GM12891 (cell line): ENCODE measurements around the gene SPINK13.
"Not testable (repeated sequence)": the region's sequence is repeated elsewhere in the genome, so short reads cannot be mapped to it uniquely, and the experiment has no call there.

ENCODE experiments used
- DNase-seq: peaks from one replicate; pipeline ENCODE4 v3.0.0; 2011; ENCODE audit warnings: low spot score; ENCODE audit not compliant: insufficient read length
- FAIRE-seq: peaks from 2 replicates; lab custom pipeline; 2011; peaks lifted over from hg19 to GRCh38; lab: Jason Lieb, UNC
- PAX5 ChIP-seq: IDR thresholded peaks from 2 replicates; pipeline ENCODE4 v1.6.1; 2011; ENCODE audit warnings: low read length, moderate library complexity, mild to moderate bottlenecking; ENCODE audit not compliant: insufficient read depth, severe bottlenecking
- POLR2A ChIP-seq: IDR thresholded peaks from 2 replicates; pipeline ENCODE4 v1.6.1; 2011; ENCODE audit warnings: low read depth, low read length, control low read depth
- POLR2AphosphoS5 ChIP-seq: IDR thresholded peaks from 2 replicates; pipeline ENCODE4 v1.6.1; 2011; ENCODE audit warnings: low read depth, low read length, control low read depth
- POU2F2 ChIP-seq: IDR thresholded peaks from 2 replicates; pipeline ENCODE4 v1.6.1; 2011; ENCODE audit warnings: low read depth, mild to moderate bottlenecking, control low read depth, low read length, moderate library complexity
- SPI1 ChIP-seq: IDR thresholded peaks from 2 replicates; pipeline ENCODE4 v1.6.1; 2011; ENCODE audit warnings: low read depth, low read length, control low read depth
- TAF1 ChIP-seq: IDR thresholded peaks from 2 replicates; pipeline ENCODE4 v1.6.1; 2011; ENCODE audit warnings: low read depth, low read length, control low read depth

SPINK13 gene

GRCh38 chr5:148311484-148311883, 42.9 kb downstream of the SPINK13 start:
- no peak for FAIRE-seq
- no peak for DNase-seq
- TF ChIP-seq POLR2A (no peak), SPI1 (no peak), POU2F2 (no peak), TAF1 (no peak), POLR2AphosphoS5 (no peak)

- TF ChIP-seq PAX5 (no peak), POLR2A (no peak), SPI1 (no peak), POLR2AphosphoS5 (no peak), POU2F2 (no peak), TAF1 (no peak)
- FAIRE-seq (no peak), DNase-seq (no peak)
Measured at GRCh38 chr5:148312153-148312552, 43.6 kb downstream of the SPINK13 start, which contains the start of gene SPINK7. Gene SPINK7 (plus strand): TSS chr5:148312423. CDS start chr5:148312484, 61 bp downstream.

GRCh38 chr5:148314187-148314586, 45.6 kb downstream of the SPINK13 start:
- TF ChIP-seq POU2F2 (no peak), PAX5 (no peak), POLR2A (no peak), TAF1 (no peak), SPI1 (no peak), POLR2AphosphoS5 (no peak)
- no peak for DNase-seq
- no peak for FAIRE-seq

- FAIRE-seq = no peak
- TF ChIP-seq POLR2A (no peak), TAF1 (no peak), POLR2AphosphoS5 (no peak), PAX5 (no peak), SPI1 (no peak), POU2F2 (no peak)
- DNase-seq = no peak
Measured at GRCh38 chr5:148314731-148315130, 46.1 kb downstream of the SPINK13 start.

GRCh38 chr5:148320011-148320963, 51.7 kb downstream of the SPINK13 start:
- DNase-seq, FAIRE-seq: not testable (repeated sequence)

- TF ChIP-seq PAX5 (no peak), POLR2A (no peak), TAF1 (no peak), POU2F2 (no peak), POLR2AphosphoS5 (no peak), SPI1 (no peak)
- FAIRE-seq (no peak), DNase-seq (no peak)
Measured at GRCh38 chr5:148333262-148333849, 64.8 kb downstream of the SPINK13 start.

GRCh38 chr5:148335259-148335658, 66.7 kb downstream of the SPINK13 start, which contains the start of gene SPINK9:
Gene SPINK9 (plus strand): TSS chr5:148335559. CDS start chr5:148335614, 55 bp downstream.
- DNase-seq (no peak), FAIRE-seq (no peak)
- TF ChIP-seq SPI1 (no peak), POU2F2 (no peak), TAF1 (no peak), POLR2A (no peak), POLR2AphosphoS5 (no peak), PAX5 (no peak)
